HepG2 (cell line): ENCODE results near the gene PDGFD. TPM values are rescaled to one million over a fixed set of nuclear protein-coding genes. Genes with fewer than 3 reads are reported as not detected.

Experiments used
- ATAC-seq: fragments of 200-7000 bp; cut with Tn5 transposase; 3 replicates; pipeline ENCODE4 v1.9.1; 2020; ENCODE audit warnings: mild to moderate bottlenecking, moderate library complexity
- BruUV-seq: library from RNA; stranded (reverse); fragments of 400-500 nt; replicated peaks from 2 replicates; lab custom pipeline; 2021; lab: Mats Ljungman, UMichigan
- CTCF ChIA-PET: fragments of 300-600 bp; formaldehyde crosslinking; extraction: SDS; loops from one replicate; lab custom pipeline; 2021; ENCODE audit warnings: low total read pairs, inconsistent platforms, low intra/inter-chr PET ratio; lab: Yijun Ruan, JAX
- POLR2A ChIA-PET: fragments of 350-600 bp; sonication (Branson Sonifier 250); formaldehyde crosslinking; loops from one replicate; lab custom pipeline; 2020; ENCODE audit warnings: antibody characterized with exemption, inconsistent platforms; lab: Yijun Ruan, JAX
- DNase-seq: peaks from one replicate; pipeline ENCODE4 v3.0.0-alpha.2; 2015; ENCODE audit warnings: low spot score
- FAIRE-seq: peaks from 3 replicates; lab custom pipeline; 2011; peaks lifted over from hg19 to GRCh38; lab: Jason Lieb, UNC
- H2AFZ ChIP-seq: one replicate; pipeline ENCODE4 v1.6.1; 2011; ENCODE audit warnings: low read length, inconsistent platforms
- H3K27ac ChIP-seq: fragments of 300-600 bp; 3 replicates; pipeline ENCODE4 v1.8.0; 2011; ENCODE audit warnings: mixed run types, mild to moderate bottlenecking, mixed read lengths, low read length, inconsistent platforms; ENCODE audit not compliant: insufficient read depth; ENCODE audit errors: extremely low read length
- H3K27me3 ChIP-seq, 2 experiments: fragments of 200-600 bp in 1 of 2; 2 replicates in 1 of 2; 3 replicates in 1 of 2; pipeline versions ENCODE4 v1.6.0 to v1.8.0; 2011; ENCODE audit warnings: low read length in 2 of 2, mild to moderate bottlenecking in 2 of 2, moderate library complexity in 2 of 2, inconsistent platforms in 1 of 2; ENCODE audit not compliant: insufficient read depth in 2 of 2, control insufficient read depth in 1 of 2
- H3K36me3 ChIP-seq, 2 experiments: fragments of 200-600 bp in 1 of 2; replicated peaks in 1 of 2; 2 replicates in 1 of 2; 3 replicates in 1 of 2; pipeline versions ENCODE4 v1.5.1 to v1.8.0; 2011; ENCODE audit warnings: low read length in 2 of 2, inconsistent platforms in 1 of 2; ENCODE audit not compliant: insufficient read depth in 2 of 2, control insufficient read depth in 1 of 2
- H3K4me1 ChIP-seq: 2 replicates; pipeline ENCODE4 v1.5.1; 2012; ENCODE audit warnings: low read length, inconsistent platforms; ENCODE audit not compliant: insufficient read depth
- H3K4me2 ChIP-seq: 2 replicates; pipeline ENCODE4 v1.6.0; 2011; ENCODE audit warnings: low read depth, low read length, inconsistent platforms
- H3K4me3 ChIP-seq, 3 experiments: fragments of 200-600 bp in 1 of 3; sonication (generic), shearing (Covaris generic) in 1 of 3; replicated peaks in 1 of 3; 2 replicates each; pipeline ENCODE4 v1.5.1; 2011 to 2016; ENCODE audit warnings: low read length in 3 of 3, inconsistent platforms in 2 of 3, low read depth in 2 of 3, mild to moderate bottlenecking in 2 of 3, control low read depth in 1 of 3, mixed read lengths in 1 of 3; ENCODE audit not compliant: insufficient read depth in 1 of 3
- H3K79me2 ChIP-seq: one replicate; pipeline ENCODE4 v1.6.1; 2011; ENCODE audit warnings: low read length, inconsistent platforms; ENCODE audit not compliant: insufficient read depth
- H3K9ac ChIP-seq: 2 replicates; pipeline ENCODE4 v1.6.0; 2011; ENCODE audit warnings: mild to moderate bottlenecking, low read depth, low read length, inconsistent platforms; ENCODE audit not compliant: insufficient read depth
- H3K9me3 ChIP-seq: 2 replicates; pipeline ENCODE4 v1.5.1; 2012; ENCODE audit warnings: mild to moderate bottlenecking, low read length
- H4K20me1 ChIP-seq: 2 replicates; pipeline ENCODE4 v1.6.0; 2011; ENCODE audit warnings: inconsistent platforms, mild to moderate bottlenecking, low read length, moderate library complexity; ENCODE audit not compliant: insufficient read depth
- BCL6 ChIP-seq: IDR thresholded peaks from 2 replicates; pipeline ENCODE4 v1.6.1; 2016; ENCODE audit warnings: missing genetic modification reagents, missing compliant biosample characterization
- CHCHD3 ChIP-seq: sonication (generic); formaldehyde crosslinking; IDR thresholded peaks from 2 replicates; pipeline ENCODE4 v1.8.0; 2022; ENCODE audit warnings: mild to moderate bottlenecking, missing genetic modification reagents, moderate library complexity
- GATA4 ChIP-seq: sonication (generic); IDR thresholded peaks from 2 replicates; pipeline ENCODE4 v1.6.1; 2016; ENCODE audit warnings: antibody characterized with exemption, low read depth, borderline replicate concordance
- HDAC1 ChIP-seq: sonication (generic); formaldehyde crosslinking; IDR thresholded peaks from 2 replicates; pipeline ENCODE4 v1.5.1; 2020; ENCODE audit warnings: mild to moderate bottlenecking, missing genetic modification reagents
- ISL2 ChIP-seq: sonication (generic); formaldehyde crosslinking; IDR thresholded peaks from 2 replicates; pipeline ENCODE4 v1.5.0; 2020; ENCODE audit warnings: missing genetic modification reagents
- ISX ChIP-seq: sonication (generic); formaldehyde crosslinking; conservative IDR thresholded peaks from 2 replicates; pipeline ENCODE4 v1.5.0; 2020; ENCODE audit warnings: missing genetic modification reagents
- PPARG ChIP-seq: conservative IDR thresholded peaks from 2 replicates; pipeline ENCODE4 v1.6.1; 2016; ENCODE audit warnings: missing biosample characterization, missing genetic modification reagents
- SIN3B ChIP-seq: fragments of 150-350 bp; IDR thresholded peaks from 2 replicates; pipeline ENCODE4 v1.6.1; 2014; ENCODE audit warnings: low read length
- SMAD9 ChIP-seq: sonication (generic); formaldehyde crosslinking; IDR thresholded peaks from 2 replicates; pipeline ENCODE4 v1.5.1; 2020; ENCODE audit warnings: mild to moderate bottlenecking, missing genetic modification reagents
- ZBTB8A ChIP-seq: sonication (generic); formaldehyde crosslinking; IDR thresholded peaks from 2 replicates; pipeline ENCODE4 v1.4.0; 2020; ENCODE audit warnings: mild to moderate bottlenecking, low read depth, missing genetic modification reagents, borderline replicate concordance
- ZC3H13 ChIP-seq: sonication (generic); formaldehyde crosslinking; IDR thresholded peaks from 2 replicates; pipeline ENCODE4 v1.8.1; 2023; ENCODE audit warnings: mild to moderate bottlenecking, missing genetic modification reagents, moderate library complexity
- ZFX ChIP-seq: sonication (generic); formaldehyde crosslinking; IDR thresholded peaks from 2 replicates; pipeline ENCODE4 v1.4.0; 2020; ENCODE audit warnings: mild to moderate bottlenecking, low read depth, missing genetic modification reagents, moderate library complexity
- ZNF124 ChIP-seq: sonication (generic); formaldehyde crosslinking; IDR thresholded peaks from 2 replicates; pipeline ENCODE4 v1.4.0; 2020; ENCODE audit warnings: missing genetic modification reagents
- ZNF441 ChIP-seq: sonication (generic); formaldehyde crosslinking; IDR thresholded peaks from 2 replicates; pipeline ENCODE4 v1.7.0; 2021; ENCODE audit warnings: missing genetic modification reagents, borderline replicate concordance
- ZNF567 ChIP-seq: sonication (generic); formaldehyde crosslinking; IDR thresholded peaks from 2 replicates; pipeline ENCODE4 v1.8.1; 2023; ENCODE audit warnings: mild to moderate bottlenecking, missing genetic modification reagents, borderline replicate concordance
- ZNF619 ChIP-seq: sonication (generic); formaldehyde crosslinking; IDR thresholded peaks from 2 replicates; pipeline ENCODE4 v1.4.0; 2020; ENCODE audit warnings: mild to moderate bottlenecking, missing genetic modification reagents
- ZNF781 ChIP-seq: sonication (generic); formaldehyde crosslinking; IDR thresholded peaks from 2 replicates; pipeline ENCODE4 v1.5.1; 2020; ENCODE audit warnings: borderline replicate concordance, mild to moderate bottlenecking, missing genetic modification reagents; ENCODE audit errors: not compliant biosample characterization
- WGBS: methylation state at CpG from one replicate; pipeline ENCODE4 v1.1.6; 2017; ENCODE audit warnings: low lambda C conversion rate; 5-methylcytosine and 5-hydroxymethylcytosine counted together
- in situ Hi-C: cut with HindIII; loops from 2 replicates; pipeline ENCODE4 v1.10.0; 2017; ENCODE audit warnings: low pct_unique_long_range_greater_than_20kb; ENCODE audit not compliant: extremely low pct_ligation_motif_present
- intact Hi-C: fragments of 100-400 bp; cut with micrococcal nuclease; formaldehyde crosslinking; loops from one replicate; pipeline ENCODE4 v1.10.0; 2022; ENCODE audit not compliant: unreplicated experiment
- polyA plus RNA-seq, 8 experiments: library from polyadenylated mRNA; depleted of rRNA in 3 of 8; stranded (reverse) in 7 of 8; unstranded in 1 of 8; fragments of >200 nt; fragmentation: Illumina TruSeq in 4 of 8; extraction: Trizol in 4 of 8; gene quantifications; 2 replicates each; pipeline versions ENCODE4 v1.2.1 to v1.2.3, GENCODE V29; 2011 to 2016; ENCODE audit warnings: low read depth in 4 of 8, missing spikeins in 1 of 8, mixed read lengths in 1 of 8; ENCODE audit not compliant: insufficient read depth in 1 of 8
- total RNA-seq, 5 experiments: library from RNA; depleted of rRNA; stranded (reverse); fragments of >200 nt; fragmentation: Illumina TruSeq; extraction: Trizol; gene quantifications; 2 replicates each; pipeline ENCODE4 v1.2.3, GENCODE V29; 2016; ENCODE audit warnings: low read depth in 1 of 5
- TF ChIP-seq, protein P1 (sequence below): sonication (generic); formaldehyde crosslinking; IDR thresholded peaks from 2 replicates; pipeline ENCODE4 v1.5.1; 2020; ENCODE audit warnings: missing genetic modification reagents, mild to moderate bottlenecking, borderline replicate concordance
- TF ChIP-seq, protein P2 (sequence below): sonication (generic); formaldehyde crosslinking; IDR thresholded peaks from 2 replicates; pipeline ENCODE4 v1.5.0; 2020; ENCODE audit warnings: missing genetic modification reagents

The PDGFD gene
- total and polyA plus RNA-seq, 2 of the 13 experiments (the other 11 are each of a cell fraction or from before 2014, with no cell fraction given) = 0.09 to 0.29 TPM

DNA sequence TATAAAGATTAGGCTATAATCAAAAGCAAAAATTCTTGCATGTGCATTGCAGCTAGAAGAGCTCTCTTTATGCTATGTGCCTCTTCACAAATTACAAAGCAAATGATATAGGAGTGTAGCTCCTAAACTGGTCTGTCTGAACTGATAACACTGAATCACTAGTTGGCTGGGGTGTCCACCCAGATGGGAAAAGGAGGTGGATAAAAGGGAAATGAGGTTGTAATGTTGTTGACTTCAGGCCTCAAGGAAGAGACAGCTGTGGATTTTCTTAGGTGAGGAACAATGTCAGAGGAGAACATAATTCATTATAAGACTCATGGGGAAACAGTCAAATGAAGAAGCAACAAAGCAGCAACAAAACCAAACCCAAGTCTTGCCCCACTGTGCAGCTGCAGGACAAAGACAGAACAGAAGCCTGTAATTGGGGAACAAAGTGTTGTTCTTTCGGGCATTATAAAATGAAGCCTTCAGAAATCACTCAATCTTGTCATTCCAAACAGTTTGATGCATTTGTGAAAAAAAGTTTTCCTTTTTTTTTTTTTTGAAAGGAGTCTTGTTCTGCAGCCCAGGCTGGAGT lies 257.6 kb downstream of the PDGFD start:
- FAIRE-seq = no peak
- intact Hi-C loops = no loop called here

DNA sequence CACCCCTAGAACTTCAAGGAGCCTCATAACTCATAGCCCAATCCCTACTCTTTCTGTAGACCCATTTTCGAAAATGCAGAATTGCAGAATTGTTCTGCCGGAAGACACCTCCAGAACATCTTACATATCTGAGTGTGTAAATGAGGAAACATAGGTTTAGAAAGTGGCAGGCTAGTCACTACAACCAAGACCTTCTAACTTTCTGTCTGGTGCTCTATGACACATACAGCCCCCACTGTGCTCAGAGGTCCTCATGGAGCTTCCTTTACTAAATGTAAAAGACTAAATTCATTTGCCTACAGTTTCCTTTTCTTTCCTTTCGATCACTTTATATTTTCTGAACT lies 259.7 kb downstream of the PDGFD start:
- Histone ChIP-seq H3K4me2 (no peak overlapping the region), H3K9me3 (no peaks in the 10 kb centered on the region; the same call in 1 of the 2 replicates), H3K36me3 (no peaks in the 10 kb centered on the region), H4K20me1 (no peaks in the 10 kb centered on the region), H3K79me2 (no peaks in the 10 kb centered on the region), H3K9ac (no peak overlapping the region), H3K4me3 (no peak overlapping the region), H2AFZ (no peak overlapping the region), H3K4me1 (no peaks in the 10 kb centered on the region), H3K27ac (no peak overlapping the region), H3K27me3 (no peaks in the 10 kb centered on the region)
- TF ChIP-seq ZNF567 (no peak), HDAC1 (CRISPR knock-in tag) (no peak)
- TF ChIP-seq, protein P1, sequence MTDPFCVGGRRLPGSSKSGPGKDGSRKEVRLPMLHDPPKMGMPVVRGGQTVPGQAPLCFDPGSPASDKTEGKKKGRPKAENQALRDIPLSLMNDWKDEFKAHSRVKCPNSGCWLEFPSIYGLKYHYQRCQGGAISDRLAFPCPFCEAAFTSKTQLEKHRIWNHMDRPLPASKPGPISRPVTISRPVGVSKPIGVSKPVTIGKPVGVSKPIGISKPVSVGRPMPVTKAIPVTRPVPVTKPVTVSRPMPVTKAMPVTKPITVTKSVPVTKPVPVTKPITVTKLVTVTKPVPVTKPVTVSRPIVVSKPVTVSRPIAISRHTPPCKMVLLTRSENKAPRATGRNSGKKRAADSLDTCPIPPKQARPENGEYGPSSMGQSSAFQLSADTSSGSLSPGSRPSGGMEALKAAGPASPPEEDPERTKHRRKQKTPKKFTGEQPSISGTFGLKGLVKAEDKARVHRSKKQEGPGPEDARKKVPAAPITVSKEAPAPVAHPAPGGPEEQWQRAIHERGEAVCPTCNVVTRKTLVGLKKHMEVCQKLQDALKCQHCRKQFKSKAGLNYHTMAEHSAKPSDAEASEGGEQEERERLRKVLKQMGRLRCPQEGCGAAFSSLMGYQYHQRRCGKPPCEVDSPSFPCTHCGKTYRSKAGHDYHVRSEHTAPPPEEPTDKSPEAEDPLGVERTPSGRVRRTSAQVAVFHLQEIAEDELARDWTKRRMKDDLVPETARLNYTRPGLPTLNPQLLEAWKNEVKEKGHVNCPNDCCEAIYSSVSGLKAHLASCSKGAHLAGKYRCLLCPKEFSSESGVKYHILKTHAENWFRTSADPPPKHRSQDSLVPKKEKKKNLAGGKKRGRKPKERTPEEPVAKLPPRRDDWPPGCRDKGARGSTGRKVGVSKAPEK (CRISPR knock-in tag) = no peak
- DNase-seq (no peak), ATAC-seq (no peak), FAIRE-seq (no peak)
- intact Hi-C loops (no loop called here), in situ Hi-C loops (no loop called here)
- BruUV-seq = no TSS peak
- WGBS = 3% methylated on average over 3 of the region's 3 CpGs
- CTCF ChIA-PET = no interaction called here
- POLR2A ChIA-PET = no interaction called here

More for the DNA sequence above, 257.6 kb downstream of the PDGFD start:
- no peaks in the 10 kb centered on the region for H4K20me1 ChIP-seq
- TF ChIP-seq CHCHD3 (CRISPR knock-in tag) (no peak), ISX (CRISPR knock-in tag) (no peak), HDAC1 (CRISPR knock-in tag) (no peak), SMAD9 (CRISPR knock-in tag) (no peak), ZNF781 (no peak), ZNF619 (CRISPR knock-in tag) (no peak), ZC3H13 (no peak), PPARG (CRISPR knock-in tag) (no peak), ZNF124 (CRISPR knock-in tag) (no peak), GATA4 (no peak), SIN3B (no peak), BCL6 (CRISPR knock-in tag) (no peak), ZFX (no peak), ZBTB8A (CRISPR knock-in tag) (no peak), ZNF441 (CRISPR knock-in tag) (no peak), ISL2 (CRISPR knock-in tag) (no peak)
- TF ChIP-seq, protein P2, sequence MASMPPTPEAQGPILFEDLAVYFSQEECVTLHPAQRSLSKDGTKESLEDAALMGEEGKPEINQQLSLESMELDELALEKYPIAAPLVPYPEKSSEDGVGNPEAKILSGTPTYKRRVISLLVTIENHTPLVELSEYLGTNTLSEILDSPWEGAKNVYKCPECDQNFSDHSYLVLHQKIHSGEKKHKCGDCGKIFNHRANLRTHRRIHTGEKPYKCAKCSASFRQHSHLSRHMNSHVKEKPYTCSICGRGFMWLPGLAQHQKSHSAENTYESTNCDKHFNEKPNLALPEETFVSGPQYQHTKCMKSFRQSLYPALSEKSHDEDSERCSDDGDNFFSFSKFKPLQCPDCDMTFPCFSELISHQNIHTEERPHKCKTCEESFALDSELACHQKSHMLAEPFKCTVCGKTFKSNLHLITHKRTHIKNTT (CRISPR knock-in tag) = no peak
- TF ChIP-seq, all 625 proteins: peak for 0
- 0% methylated on average over 1 of the region's 1 CpG for WGBS
- H3K36me3 ChIP-seq = no peaks in the 10 kb centered on the region
- CTCF ChIA-PET = no interaction called here
- H3K27me3 ChIP-seq = no peaks in the 10 kb centered on the region
- H3K4me3 ChIP-seq = no peak overlapping the region
- no peak overlapping the region for H3K27ac ChIP-seq
- in situ Hi-C loops = no loop called here
- BruUV-seq = no TSS peak
- H2AFZ ChIP-seq = no peak overlapping the region
- H3K4me2 ChIP-seq = no peak overlapping the region
- no peaks in the 10 kb centered on the region for H3K79me2 ChIP-seq
- DNase-seq (no peak), ATAC-seq (no peak)
- no peaks in the 10 kb centered on the region for H3K4me1 ChIP-seq
- peaks cover 13% of the 10 kb centered on the region for H3K9me3 ChIP-seq
- H3K9ac ChIP-seq = no peak overlapping the region
- POLR2A ChIA-PET = no interaction called here
